RPMI7951 (cell line): Measurements from ENCODE around the gene TCF4. TPM values are rescaled to one million over a fixed set of nuclear protein-coding genes. Genes with fewer than 3 reads are reported as not detected.
"Not testable (repeated sequence)": the region's sequence is repeated elsewhere in the genome, so short reads cannot be mapped to it uniquely, and the experiment has no call there.

Experiments
- DNase-seq: peaks from one replicate; pipeline ENCODE4 v3.0.0-alpha.2; 2012; ENCODE audit warnings: low read depth
- total RNA-seq: library from RNA; depleted of rRNA; stranded (reverse); fragments of >200 nt; shearing (Covaris generic); gene quantifications from 2 replicates; pipeline ENCODE4 v1.2.3, GENCODE V29; 2014

TCF4 gene
- total RNA-seq, 1 experiment from 2014 or later, result 89.8 TPM

GRCh38 chr18:55477860-55478581 is 110.0 kb downstream of the TCF4 start:
- DNase-seq, result no peak

DNA sequence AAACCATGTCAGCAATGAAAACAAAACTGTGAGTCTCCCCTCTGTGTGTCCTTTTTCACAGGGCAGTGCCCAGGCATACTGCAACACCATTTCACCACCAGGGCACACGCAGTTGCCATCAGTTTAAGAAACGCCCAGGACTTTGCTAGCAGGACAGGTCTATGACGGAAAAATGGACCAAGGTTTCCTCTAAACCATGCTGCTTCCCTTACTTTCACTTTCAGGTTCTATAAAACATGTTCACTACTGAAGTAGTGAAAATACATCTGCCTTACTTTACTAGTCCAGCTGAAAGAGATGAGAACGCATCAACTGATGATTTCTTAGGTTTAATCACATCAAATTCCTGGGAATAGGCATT is 110.5 kb downstream of the TCF4 start:
- DNase-seq, result peak; percentile 76

- no peak for DNase-seq
These were observed 112.1 kb downstream of the TCF4 start for GRCh38 chr18:55475916-55476315.

- DNase-seq, result no peak
These were observed 112.5 kb downstream of the TCF4 start for GRCh38 chr18:55475467-55475866.

- DNase-seq, result no peak
These were observed 114.4 kb downstream of the TCF4 start for GRCh38 chr18:55473560-55473959.

- no peak for DNase-seq
These were observed 114.9 kb downstream of the TCF4 start for GRCh38 chr18:55473058-55473457.

GRCh38 chr18:55470826-55471225 is 117.2 kb downstream of the TCF4 start:
- no peak for DNase-seq

GRCh38 chr18:55469134-55469533 is 118.9 kb downstream of the TCF4 start:
- DNase-seq, result not testable (repeated sequence)

- DNase-seq, result no peak
These were observed 121.2 kb downstream of the TCF4 start for GRCh38 chr18:55466789-55467188.

DNA sequence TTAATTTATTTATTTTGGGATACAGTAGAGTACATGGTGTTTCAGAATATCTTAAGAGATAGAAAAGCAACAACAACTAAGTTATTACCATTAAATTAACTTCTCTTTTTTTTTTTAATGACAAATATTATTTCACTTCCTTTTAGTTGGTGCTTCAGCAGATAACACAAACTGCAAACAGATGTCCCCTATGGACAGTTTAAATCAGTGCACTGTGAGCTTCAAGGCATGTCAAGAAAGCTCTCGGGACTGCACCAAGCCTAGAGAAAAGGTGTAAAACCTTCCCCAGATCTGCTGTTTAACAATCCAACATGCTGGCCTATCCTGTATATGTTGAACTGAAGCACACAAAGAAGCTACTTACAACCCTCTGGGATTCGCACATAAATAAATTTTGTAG is 122.7 kb downstream of the TCF4 start:
- DNase-seq, result no peak

DNA sequence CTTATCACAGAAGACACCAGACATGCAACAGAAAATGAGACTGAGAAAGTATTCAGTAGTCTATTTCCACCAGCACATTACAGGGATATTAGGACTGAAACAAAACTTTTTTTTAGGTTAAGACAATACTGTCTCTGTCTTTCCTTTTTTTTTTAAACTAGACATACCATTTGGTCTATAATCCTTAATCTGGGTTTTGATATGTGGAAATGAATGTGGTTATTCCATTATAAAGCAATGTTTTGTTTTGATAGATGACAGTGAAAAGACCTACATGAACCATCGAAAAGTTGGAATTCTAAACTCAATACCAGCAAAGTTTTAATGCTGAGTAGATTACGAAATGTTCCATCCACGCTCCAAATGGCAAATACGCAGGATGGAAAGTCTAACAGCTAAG is 123.4 kb downstream of the TCF4 start:
- DNase-seq, result no peak

- DNase-seq, result no peak
These were observed 125.3 kb downstream of the TCF4 start for GRCh38 chr18:55462652-55463051.

GRCh38 chr18:55461848-55462247 is 126.1 kb downstream of the TCF4 start:
- no peak for DNase-seq

- peak; percentile 33 for DNase-seq
These were observed 129.4 kb downstream of the TCF4 start for GRCh38 chr18:55458456-55459203.

- DNase-seq, result no peak
These were observed 131.0 kb downstream of the TCF4 start for GRCh38 chr18:55457028-55457427.

DNA sequence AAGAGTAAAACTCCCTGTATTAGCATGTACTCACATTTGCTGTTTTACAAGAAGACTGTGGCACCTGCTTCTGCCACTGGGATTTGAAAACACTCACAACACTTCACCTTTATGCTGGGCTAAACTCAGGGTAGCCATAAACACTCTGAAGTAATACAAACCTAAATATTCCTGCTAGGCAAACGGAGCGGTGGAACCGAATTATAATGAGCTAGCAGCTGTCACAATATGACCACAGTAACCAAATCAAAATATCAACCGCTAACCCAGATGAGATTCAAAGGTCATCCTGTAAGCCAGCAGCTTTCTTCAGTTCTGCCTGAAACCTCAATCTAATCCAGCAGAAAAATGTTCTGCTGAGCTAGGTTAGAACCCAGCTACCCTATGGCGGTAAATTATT is 132.1 kb downstream of the TCF4 start:
- DNase-seq, result no peak

- DNase-seq, result no peak
These were observed 134.8 kb downstream of the TCF4 start for GRCh38 chr18:55453186-55453585.

DNA sequence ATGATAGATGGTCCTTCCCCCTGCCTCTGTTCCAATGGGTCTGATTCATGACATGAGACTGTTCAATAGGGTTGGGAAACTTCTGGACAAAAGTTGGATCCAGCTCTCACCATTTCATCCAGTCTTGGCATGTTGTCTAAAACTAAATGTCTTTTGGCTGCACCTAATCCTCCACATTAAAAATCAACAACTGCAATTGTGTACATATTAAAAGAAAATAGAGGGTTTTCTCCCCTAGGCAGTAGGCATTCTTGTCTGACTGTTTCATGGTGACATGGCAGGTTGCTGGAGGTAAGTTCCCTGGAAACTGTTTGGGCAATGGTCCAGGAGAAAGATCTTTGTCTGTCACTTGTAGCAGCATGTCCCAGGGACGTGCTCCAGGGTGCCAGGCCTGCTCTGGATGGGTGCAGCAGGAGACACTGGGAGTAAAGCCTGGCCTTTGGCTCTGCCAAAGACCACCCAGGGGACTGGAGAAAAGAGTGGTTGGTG is 135.8 kb downstream of the TCF4 start:
- DNase-seq, result no peak

- DNase-seq, result no peak
These were observed 138.4 kb downstream of the TCF4 start for GRCh38 chr18:55449412-55450140.

GRCh38 chr18:55448420-55448819 is 139.6 kb downstream of the TCF4 start:
- no peak for DNase-seq

DNA sequence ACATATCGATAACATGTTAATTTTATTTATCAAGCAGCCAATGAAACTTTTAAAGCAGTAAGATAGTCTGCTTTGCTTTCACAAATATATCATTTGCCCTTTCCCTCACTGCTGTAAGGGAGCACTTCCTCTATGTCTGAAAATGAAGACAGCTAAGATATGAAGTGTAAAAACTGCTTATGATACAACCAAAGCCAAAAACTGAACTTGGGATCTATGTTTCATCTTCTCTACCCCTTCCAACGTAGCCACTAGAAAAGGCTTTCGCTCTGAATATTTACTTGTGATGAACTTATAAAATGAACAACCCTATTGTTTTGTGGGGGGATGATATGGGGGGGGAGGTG is 140.3 kb downstream of the TCF4 start:
- DNase-seq, result no peak

DNA sequence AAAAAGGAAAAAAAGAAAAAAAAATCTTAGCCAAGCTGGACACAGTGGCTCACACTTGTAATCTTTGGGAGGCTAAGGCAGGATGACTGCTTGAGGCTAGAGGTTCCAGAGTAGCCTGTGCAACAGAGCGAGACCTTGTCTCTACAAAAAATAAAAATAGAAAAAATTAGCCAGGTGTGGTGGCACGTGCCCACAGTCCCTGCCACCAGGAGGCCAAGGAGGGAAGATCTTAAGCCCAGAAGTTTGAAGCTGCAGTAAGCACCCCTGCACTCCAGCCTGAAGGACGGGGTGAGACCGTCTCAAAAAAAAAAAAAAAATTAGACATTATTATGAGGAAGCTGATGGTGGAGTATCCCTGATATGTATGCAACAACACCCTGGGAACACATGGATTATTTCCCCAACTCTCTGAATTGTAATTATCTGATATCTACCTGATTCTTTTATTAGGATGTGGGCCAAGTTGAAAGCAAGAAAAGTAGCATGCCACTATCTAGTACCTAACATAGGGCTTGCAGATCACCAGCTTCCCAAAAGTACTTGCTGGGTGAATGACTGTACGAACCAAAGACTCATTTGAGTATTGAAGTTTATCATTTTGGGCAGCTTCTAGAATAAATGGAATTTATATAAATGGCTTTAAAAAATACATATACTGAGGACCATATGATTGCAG is 140.9 kb downstream of the TCF4 start:
- no peak for DNase-seq
